ENCODE results near the gene CCSER1. TPM values are rescaled to one million over a fixed set of nuclear protein-coding genes. Genes with fewer than 3 reads are reported as not detected.

CCSER1 gene
- total RNA-seq, 4 donors from 2014 or later = 27.5 to 66.5 (median 54.3) TPM

DNA sequence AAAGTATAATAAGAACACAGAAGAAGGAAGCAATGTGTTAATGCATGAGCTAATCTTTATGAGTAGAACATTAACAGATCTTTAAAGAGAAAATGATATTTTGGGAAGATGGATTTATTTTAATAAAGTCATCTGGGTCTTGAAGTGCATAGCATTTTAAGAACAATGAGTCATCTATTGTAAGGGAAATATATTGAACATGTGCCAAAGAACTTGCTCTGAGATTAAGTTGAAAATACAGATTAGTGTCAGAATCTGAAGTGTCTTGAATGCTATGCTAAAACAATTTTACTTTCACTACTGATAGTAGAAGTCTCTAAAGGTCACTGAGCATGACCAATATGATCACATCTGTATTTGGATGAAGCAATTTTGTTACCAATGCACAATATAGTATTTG, 1399.9 kb downstream of the CCSER1 start:
- Histone ChIP-seq H3K4me1 (no peaks in the 10 kb centered on the region), H3K27ac (no peak overlapping the region), H3K4me3 (no peak overlapping the region), H3K27me3 (no peaks in the 10 kb centered on the region), H3K9me3 (no peaks in the 10 kb centered on the region), H3K36me3 (no peaks in the 10 kb centered on the region)
- no peak for DNase-seq
- TF ChIP-seq, protein P1, sequence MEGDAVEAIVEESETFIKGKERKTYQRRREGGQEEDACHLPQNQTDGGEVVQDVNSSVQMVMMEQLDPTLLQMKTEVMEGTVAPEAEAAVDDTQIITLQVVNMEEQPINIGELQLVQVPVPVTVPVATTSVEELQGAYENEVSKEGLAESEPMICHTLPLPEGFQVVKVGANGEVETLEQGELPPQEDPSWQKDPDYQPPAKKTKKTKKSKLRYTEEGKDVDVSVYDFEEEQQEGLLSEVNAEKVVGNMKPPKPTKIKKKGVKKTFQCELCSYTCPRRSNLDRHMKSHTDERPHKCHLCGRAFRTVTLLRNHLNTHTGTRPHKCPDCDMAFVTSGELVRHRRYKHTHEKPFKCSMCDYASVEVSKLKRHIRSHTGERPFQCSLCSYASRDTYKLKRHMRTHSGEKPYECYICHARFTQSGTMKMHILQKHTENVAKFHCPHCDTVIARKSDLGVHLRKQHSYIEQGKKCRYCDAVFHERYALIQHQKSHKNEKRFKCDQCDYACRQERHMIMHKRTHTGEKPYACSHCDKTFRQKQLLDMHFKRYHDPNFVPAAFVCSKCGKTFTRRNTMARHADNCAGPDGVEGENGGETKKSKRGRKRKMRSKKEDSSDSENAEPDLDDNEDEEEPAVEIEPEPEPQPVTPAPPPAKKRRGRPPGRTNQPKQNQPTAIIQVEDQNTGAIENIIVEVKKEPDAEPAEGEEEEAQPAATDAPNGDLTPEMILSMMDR (IDR thresholded peaks at IDR 0.05) = no peak
- TF ChIP-seq POLR2A (IDR thresholded peaks at IDR 0.05) = no peak

DNA sequence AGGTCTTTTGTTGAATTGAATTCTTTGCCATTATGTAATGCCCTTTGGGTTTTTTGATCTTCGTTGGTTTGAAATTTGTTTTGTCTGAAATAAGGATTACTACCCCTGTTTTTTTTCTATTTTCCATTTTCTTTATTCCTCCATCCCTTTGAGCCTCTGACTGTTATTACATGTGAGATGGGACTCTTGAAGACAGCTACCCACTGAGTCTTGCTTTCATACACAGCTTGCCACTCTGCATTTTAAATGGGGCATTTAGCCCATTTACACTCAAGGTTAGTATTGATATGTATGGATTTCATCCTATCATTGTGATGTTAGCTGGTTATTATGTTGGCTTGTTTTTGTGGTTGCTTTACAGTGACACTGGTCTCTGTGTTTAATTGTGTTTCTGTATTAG, 1440.4 kb downstream of the CCSER1 start:
- Histone ChIP-seq H3K4me3 (no peak overlapping the region), H3K36me3 (no peaks in the 10 kb centered on the region), H3K27me3 (no peaks in the 10 kb centered on the region), H3K4me1 (no peaks in the 10 kb centered on the region), H3K9me3 (peaks cover 0 to 3% (median 1%) of the 10 kb centered on the region in 4 donors), H3K27ac (no peak overlapping the region)
- TF ChIP-seq, protein P1 (IDR thresholded peaks at IDR 0.05) = no peak
- no peak for TF ChIP-seq POLR2A (IDR thresholded peaks at IDR 0.05)
- DNase-seq = no peak

DNA sequence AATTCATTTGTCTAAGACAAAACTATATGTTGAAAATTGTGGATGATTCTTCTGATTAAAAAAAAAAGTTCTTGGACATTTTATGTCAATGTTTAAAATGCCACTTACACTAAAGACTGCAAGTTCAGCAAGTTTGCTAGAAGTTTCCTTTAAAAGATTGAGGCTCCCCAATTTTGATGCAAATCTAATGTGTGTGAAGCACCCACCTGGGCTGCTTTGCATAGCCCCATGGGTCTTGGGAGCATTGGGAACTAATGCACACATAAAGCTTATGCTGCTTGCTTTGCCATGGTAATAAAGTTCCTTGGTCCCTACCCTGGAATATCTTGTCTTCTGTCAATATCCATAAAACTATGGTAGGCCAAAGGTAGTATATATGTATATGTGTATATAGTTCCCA, 1450.7 kb downstream of the CCSER1 start:
- H3K9me3 ChIP-seq = no peaks in the 10 kb centered on the region
- no peak overlapping the region for H3K27ac ChIP-seq
- no peaks in the 10 kb centered on the region for H3K27me3 ChIP-seq
- no peaks in the 10 kb centered on the region for H3K4me1 ChIP-seq
- TF ChIP-seq, protein P1 (IDR thresholded peaks at IDR 0.05) = no peak
- no peak for TF ChIP-seq POLR2A (IDR thresholded peaks at IDR 0.05)
- H3K36me3 ChIP-seq = no peaks in the 10 kb centered on the region
- DNase-seq = no peak
- H3K4me3 ChIP-seq = no peak overlapping the region

DNA sequence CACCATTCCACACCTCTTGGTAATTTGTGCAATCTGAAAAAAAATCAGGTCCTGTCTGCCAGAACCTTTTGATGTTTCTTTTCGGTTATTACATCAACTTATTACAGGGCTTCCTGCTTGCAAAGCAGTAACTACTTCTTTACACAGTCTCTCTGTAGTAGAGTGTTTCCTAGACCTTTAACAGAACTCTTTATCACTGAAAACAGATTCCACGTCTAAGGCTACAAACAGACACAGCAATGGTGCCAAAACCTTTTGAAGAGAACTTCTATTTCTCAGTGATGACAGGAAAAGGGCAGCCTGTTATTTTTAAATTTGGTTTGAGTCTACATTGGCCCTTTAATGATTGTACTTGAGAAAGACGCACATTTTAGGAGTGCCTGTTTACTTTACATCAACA, 1463.1 kb downstream of the CCSER1 start:
- DNase-seq = no peak
- no peaks in the 10 kb centered on the region for H3K9me3 ChIP-seq
- no peaks in the 10 kb centered on the region for H3K4me1 ChIP-seq
- no peaks in the 10 kb centered on the region for H3K27me3 ChIP-seq
- no peak overlapping the region for H3K27ac ChIP-seq
- H3K4me3 ChIP-seq = no peak overlapping the region
- TF ChIP-seq, protein P1 (IDR thresholded peaks at IDR 0.05) = no peak
- no peak for TF ChIP-seq POLR2A (IDR thresholded peaks at IDR 0.05)
- H3K36me3 ChIP-seq = no peaks in the 10 kb centered on the region

DNA sequence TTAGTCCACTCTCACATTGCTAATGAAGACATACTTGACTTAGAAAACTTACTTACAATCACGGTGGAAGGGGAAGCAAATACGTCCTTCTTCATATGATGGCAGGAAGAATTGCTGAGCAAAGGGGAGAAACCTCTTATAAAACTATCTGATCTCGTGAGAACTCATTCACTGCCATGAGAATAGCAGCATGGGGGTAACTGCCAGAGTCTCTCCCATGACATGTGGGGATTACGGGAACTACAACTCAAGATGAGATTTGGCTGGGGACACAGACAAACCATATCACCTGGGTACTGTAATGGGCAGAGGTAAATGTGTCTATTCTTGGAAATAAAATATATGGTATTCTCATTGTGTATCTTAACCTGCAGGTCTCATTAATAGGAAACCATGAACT, 1464.9 kb downstream of the CCSER1 start:
- no peaks in the 10 kb centered on the region for H3K36me3 ChIP-seq
- no peaks in the 10 kb centered on the region for H3K4me1 ChIP-seq
- H3K27ac ChIP-seq = no peak overlapping the region
- no peaks in the 10 kb centered on the region for H3K9me3 ChIP-seq
- TF ChIP-seq, protein P1 (IDR thresholded peaks at IDR 0.05) = no peak
- no peak for TF ChIP-seq POLR2A (IDR thresholded peaks at IDR 0.05)
- H3K27me3 ChIP-seq = no peaks in the 10 kb centered on the region
- no peak for DNase-seq
- H3K4me3 ChIP-seq = no peak overlapping the region

DNA sequence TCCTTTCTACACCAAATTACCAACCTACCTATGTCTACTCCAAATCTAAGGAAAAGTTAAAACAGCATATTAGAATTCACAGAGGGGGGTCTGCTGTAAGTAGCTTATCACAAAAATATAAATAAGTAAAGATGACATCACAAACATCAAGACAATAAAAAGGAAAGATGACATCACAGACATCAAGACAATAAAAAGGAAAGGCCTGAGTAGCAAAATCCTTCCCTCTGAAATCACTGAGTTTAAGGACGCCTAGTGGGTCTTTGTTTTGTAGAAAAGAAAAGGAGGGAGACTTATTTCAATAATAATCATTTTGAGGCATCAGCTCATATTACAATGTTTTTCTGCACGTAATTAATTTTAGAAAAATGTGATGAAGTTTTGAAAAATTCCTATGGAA, 1469.5 kb downstream of the CCSER1 start:
- Histone ChIP-seq H3K27me3 (no peaks in the 10 kb centered on the region), H3K9me3 (no peaks in the 10 kb centered on the region), H3K36me3 (no peaks in the 10 kb centered on the region), H3K27ac (no peak overlapping the region), H3K4me3 (no peak overlapping the region), H3K4me1 (no peaks in the 10 kb centered on the region)
- no peak for DNase-seq
- TF ChIP-seq, protein P1 (IDR thresholded peaks at IDR 0.05) = no peak
- no peak for TF ChIP-seq POLR2A (IDR thresholded peaks at IDR 0.05)
